Measurements from ENCODE around the gene ZNF423.

GRCh38 chr16:49550140-49550539, 305.8 kb downstream of the ZNF423 start:
- no peak for TF ChIP-seq SUZ12 (IDR thresholded peaks at IDR 0.05; ENCODE audit: extremely low read depth, insufficient read depth, insufficient read length)
- no peak for TF ChIP-seq ZNF274 (IDR thresholded peaks at IDR 0.05; ENCODE audit: low read depth, low read length)
- TF ChIP-seq YY1 (IDR thresholded peaks at IDR 0.05; ENCODE audit: insufficient read depth, insufficient read length), result no peak
